GM18861 (cell line): ENCODE data around the gene DNAAF2.
"Not testable (repeated sequence)": the region's sequence is repeated elsewhere in the genome, so short reads cannot be mapped to it uniquely, and the experiment has no call there.

Experiments used
- ATAC-seq: cut with Tn5 transposase; IDR thresholded peaks from one replicate; pipeline ENCODE4 v1.9.1; 2021; ENCODE audit not compliant: unreplicated experiment

Gene DNAAF2

GRCh38 chr14:49584981-49585640 is 49.9 kb downstream of the DNAAF2 start:
- ATAC-seq = not testable (repeated sequence)

- ATAC-seq = no peak
These were observed 51.0 kb downstream of the DNAAF2 start for GRCh38 chr14:49584058-49584457.

- ATAC-seq = no peak
These were observed 51.4 kb downstream of the DNAAF2 start for GRCh38 chr14:49583629-49584028.

GRCh38 chr14:49582113-49582977 is 52.7 kb downstream of the DNAAF2 start:
- no peak for ATAC-seq

GRCh38 chr14:49581209-49582112 is 53.6 kb downstream of the DNAAF2 start:
- ATAC-seq = no peak

GRCh38 chr14:49579841-49580240 is 55.2 kb downstream of the DNAAF2 start:
- no peak for ATAC-seq

- no peak for ATAC-seq
These were observed 56.9 kb downstream of the DNAAF2 start for GRCh38 chr14:49578141-49578540.
